ENCODE measurements around the gene RPL34.

Gene RPL34

DNA sequence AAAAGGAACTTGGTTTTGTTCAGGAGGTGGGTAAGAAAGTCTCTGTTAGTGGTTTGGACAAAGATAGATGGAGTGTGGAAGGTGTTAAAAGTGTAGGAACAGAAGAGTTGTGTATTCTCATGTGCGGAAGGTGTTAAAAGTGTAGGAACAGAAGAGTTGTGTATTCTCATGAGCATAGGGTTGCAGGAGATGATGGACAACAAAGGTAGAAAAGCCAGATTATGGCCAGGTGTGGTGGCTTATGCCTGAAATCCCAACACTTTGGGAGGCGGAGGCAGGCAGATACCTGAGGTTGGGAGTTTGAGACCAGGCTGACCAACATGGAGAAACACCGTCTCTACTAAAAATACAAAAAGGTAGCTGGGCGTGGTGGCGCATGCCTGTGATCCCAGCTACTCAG, 2.5 kb downstream of the RPL34 start:
- TF ChIP-seq SIN3A (IDR thresholded peaks at IDR 0.05; ENCODE audit: borderline replicate concordance, insufficient read depth, low read length) (no peak), POLR2AphosphoS5 (IDR thresholded peaks at IDR 0.05; ENCODE audit: low read depth, low read length) (no peak), TAF1 (IDR thresholded peaks at IDR 0.05; ENCODE audit: borderline replicate concordance, insufficient read depth, low read length) (no peak), REST (IDR thresholded peaks at IDR 0.05; ENCODE audit: insufficient read depth in 1 of 2, low read depth in 2 of 2, low read length in 2 of 2) (no peak), FOXP2 (optimal IDR thresholded peaks at IDR 0.05; ENCODE audit: borderline replicate concordance, extremely low read depth, extremely low read length, insufficient read depth) (no peak)

GRCh38 chr4:108624263-108625056, 4.1 kb downstream of the RPL34 start:
- TF ChIP-seq POLR2AphosphoS5 (IDR thresholded peaks at IDR 0.05; ENCODE audit: low read depth, low read length) (no peak; the same call in 1 of the 2 replicates), FOXP2 (optimal IDR thresholded peaks at IDR 0.05; ENCODE audit: borderline replicate concordance, extremely low read depth, extremely low read length, insufficient read depth) (no peak)

GRCh38 chr4:108626056-108626455, 5.7 kb downstream of the RPL34 start:
- TF ChIP-seq REST (IDR thresholded peaks at IDR 0.05; ENCODE audit: insufficient read depth in 1 of 2, low read depth in 2 of 2, low read length in 2 of 2) (no peak), TAF1 (IDR thresholded peaks at IDR 0.05; ENCODE audit: borderline replicate concordance, insufficient read depth, low read length) (no peak), SIN3A (IDR thresholded peaks at IDR 0.05; ENCODE audit: borderline replicate concordance, insufficient read depth, low read length) (no peak), POLR2AphosphoS5 (IDR thresholded peaks at IDR 0.05; ENCODE audit: low read depth, low read length) (no peak), FOXP2 (optimal IDR thresholded peaks at IDR 0.05; ENCODE audit: borderline replicate concordance, extremely low read depth, extremely low read length, insufficient read depth) (no peak)

DNA sequence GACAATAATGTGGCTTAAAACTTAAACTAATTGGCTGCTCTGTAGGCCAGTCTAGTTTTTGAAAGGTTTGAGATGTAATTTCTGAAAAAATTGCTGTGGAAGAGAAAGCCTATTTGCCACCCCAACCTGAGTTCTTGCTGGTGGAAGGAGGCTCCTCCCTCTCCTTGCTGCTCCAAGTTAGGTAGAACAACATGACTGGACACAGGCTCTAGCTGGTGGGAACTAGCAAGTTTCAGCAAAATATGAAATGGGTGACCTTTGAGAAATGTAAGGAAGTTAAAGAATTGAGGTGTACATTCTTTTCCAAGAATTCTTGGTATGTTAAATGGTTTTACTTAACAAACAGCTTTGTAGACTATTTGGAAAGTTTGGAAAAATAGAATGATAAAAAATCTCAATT, 8.0 kb downstream of the RPL34 start:
- TF ChIP-seq POLR2AphosphoS5 (IDR thresholded peaks at IDR 0.05; ENCODE audit: low read depth, low read length) (no peak; the same call in 1 of the 2 replicates), TAF1 (IDR thresholded peaks at IDR 0.05; ENCODE audit: borderline replicate concordance, insufficient read depth, low read length) (no peak), SIN3A (IDR thresholded peaks at IDR 0.05; ENCODE audit: borderline replicate concordance, insufficient read depth, low read length) (no peak), REST (IDR thresholded peaks at IDR 0.05; ENCODE audit: insufficient read depth in 1 of 2, low read depth in 2 of 2, low read length in 2 of 2) (no peak), FOXP2 (optimal IDR thresholded peaks at IDR 0.05; ENCODE audit: borderline replicate concordance, extremely low read depth, extremely low read length, insufficient read depth) (no peak)

DNA sequence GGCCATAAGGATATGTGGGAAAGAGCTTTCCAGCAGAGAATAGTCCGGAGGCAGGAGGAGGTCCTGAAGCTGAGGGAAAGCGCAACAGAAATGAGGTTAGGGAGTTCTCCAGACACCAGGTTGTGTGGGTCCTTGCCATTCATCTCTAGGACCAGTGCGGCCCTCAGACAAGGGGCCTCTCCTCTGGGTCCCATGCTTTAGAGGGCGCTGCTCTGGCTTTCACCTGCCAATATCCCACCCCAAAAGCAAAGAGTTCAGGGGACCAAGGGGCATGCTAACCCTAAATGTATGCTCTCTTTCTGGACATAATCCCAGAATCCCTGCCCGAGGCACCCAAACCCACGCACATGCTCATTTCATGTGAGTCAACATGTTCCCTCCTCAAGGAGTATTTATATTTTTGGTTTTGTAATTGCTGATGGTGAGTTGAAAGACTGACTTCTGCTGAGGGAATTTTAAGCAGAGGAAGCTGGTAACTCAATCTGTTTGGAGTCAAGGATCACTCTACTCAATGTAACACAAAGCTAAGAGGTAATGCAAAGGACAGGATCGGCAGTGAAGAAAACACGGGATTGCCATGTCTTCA, 14.8 kb downstream of the RPL34 start:
- TF ChIP-seq TAF1 (IDR thresholded peaks at IDR 0.05; ENCODE audit: borderline replicate concordance, insufficient read depth, low read length) (no peak), REST (IDR thresholded peaks at IDR 0.05; ENCODE audit: insufficient read depth in 1 of 2, low read depth in 2 of 2, low read length in 2 of 2) (no peak), SIN3A (IDR thresholded peaks at IDR 0.05; ENCODE audit: borderline replicate concordance, insufficient read depth, low read length) (no peak), FOXP2 (optimal IDR thresholded peaks at IDR 0.05; ENCODE audit: borderline replicate concordance, extremely low read depth, extremely low read length, insufficient read depth) (no peak), POLR2AphosphoS5 (IDR thresholded peaks at IDR 0.05; ENCODE audit: low read depth, low read length) (no peak)
